Activated CD8-positive, alpha-beta memory T cell treated with anti-CD3 and anti-CD28 coated beads for 48 hours (primary cell): ENCODE data around the gene MLST8.

Experiments used
- DNase-seq, 3 experiments: peaks; one replicate each; pipeline ENCODE4 v3.0.0-alpha.2; 2020; ENCODE audit warnings: low read depth in 2 of 3, low spot score in 2 of 3

The MLST8 gene

DNA sequence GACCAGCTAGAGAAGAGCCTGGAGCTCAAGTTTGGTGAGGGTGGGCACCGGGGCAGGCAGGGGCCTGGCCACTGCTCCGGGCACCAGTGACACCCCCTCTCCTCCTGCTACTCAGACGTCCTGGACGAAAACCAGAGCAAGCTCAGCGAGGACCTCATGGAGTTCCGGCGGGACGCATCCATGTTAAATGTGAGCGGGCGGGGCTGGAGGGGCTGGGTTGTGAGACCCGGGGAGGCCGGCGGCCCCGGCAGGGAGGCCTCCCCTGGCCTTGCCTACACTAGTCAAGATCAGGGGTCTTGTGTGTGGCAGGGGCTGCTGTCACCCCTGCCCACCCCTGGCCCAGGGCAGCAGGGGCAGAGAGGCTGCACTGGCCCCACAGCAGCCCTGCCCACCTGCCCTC is 31.9 kb upstream of the MLST8 start:
- DNase-seq: no peak

DNA sequence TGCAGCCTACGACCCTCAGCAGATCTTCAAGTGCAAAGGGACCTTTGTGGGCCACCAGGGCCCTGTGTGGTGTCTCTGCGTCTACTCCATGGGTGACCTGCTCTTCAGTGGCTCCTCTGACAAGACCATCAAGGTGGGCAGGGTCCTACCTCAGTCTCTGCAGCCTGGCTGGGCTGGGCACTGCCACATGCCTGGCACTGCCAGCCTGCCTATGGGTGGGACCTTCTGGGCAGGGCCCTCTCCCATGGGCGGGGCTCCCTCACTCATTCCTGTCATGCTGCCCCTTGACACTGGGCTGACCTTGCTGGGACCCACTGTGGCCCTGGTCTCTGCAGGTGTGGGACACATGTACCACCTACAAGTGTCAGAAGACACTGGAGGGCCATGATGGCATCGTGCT is 31.3 kb upstream of the MLST8 start:
- no peak for DNase-seq

DNA sequence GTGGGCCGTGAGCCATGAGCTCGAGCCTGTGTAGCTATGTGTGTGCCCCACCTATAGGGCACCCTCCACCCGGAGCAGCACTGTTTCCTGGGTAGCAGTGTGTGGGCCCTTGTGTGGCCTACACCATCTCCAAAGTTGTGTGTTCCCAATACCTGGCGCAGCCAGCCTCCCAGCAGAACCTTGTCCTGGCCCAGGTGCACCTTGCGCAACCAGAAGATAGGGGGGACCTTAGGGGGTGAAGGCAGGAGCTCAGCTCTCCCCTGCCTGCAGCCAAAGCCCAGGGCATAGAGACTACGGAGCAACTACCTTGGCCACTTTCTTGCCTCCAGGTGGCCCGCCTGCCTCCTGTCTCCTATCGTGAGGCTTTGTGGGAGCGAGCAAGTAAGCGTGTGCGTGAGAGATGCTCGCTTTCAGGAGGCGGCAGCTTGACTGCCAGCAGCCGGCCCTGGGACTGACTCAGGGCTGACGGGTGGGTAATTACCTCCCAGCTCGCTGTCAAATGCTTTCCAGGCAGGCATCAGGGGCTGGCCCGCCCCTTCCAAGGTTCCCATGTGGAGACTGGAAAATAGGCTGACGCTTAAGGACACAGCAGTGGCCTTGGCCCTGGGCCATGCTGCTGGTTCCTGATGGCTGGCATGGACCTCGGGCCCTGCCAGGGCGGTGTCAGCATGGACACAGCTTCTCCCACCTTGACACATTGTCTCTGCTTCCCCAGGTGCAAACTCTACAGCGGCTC is 30.7 kb upstream of the MLST8 start:
- no peak for DNase-seq

DNA sequence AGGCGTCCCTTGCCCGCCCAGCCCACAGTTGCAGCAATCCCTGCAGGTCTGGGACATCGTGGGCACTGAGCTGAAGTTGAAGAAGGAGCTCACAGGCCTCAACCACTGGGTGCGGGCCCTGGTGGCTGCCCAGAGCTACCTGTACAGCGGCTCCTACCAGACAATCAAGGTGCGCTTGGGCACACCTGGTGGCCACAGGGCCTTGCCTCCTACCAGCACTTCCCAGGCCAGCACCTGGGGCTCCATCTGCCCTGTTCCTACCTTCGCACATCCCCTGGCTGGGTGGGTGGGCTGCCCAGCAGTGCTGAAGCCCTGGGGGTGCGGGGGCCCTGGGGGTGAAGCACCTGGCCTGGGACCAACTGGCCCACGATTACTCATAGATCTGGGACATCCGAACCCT is 29.8 kb upstream of the MLST8 start:
- no peak for DNase-seq

DNA sequence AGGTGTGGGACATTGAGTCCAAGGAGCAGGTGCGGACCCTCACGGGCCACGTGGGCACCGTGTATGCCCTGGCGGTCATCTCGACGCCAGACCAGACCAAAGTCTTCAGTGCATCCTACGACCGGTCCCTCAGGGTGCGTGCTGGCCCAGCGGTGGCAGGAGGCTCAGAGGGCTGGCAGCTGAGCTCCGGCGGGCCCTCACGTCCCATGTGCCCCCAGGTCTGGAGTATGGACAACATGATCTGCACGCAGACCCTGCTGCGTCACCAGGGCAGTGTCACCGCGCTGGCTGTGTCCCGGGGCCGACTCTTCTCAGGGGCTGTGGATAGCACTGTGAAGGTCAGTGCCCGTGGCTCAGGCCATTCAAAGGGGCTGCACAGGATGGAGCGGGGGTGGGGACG is 29.2 kb upstream of the MLST8 start:
- DNase-seq: no peak

DNA sequence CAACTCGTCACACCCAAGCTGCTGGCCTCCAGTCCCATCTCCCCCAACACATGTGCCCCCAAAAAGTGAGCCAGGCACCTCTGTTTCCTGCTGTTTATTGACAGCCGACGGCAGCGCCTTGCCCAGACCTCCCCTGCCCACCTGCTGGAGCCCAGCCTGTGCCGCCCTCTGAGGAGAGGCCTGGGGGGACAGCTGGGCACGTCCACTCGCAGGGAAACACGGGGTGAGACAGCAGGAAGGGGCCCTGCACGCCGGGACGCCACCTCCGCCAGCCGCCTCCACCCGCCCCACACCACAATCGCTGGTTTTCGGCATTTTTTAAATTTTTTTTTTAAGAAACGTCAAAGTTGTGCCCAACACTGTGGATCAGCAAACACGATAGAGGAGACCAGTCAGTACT is 28.2 kb upstream of the MLST8 start:
- no peak for DNase-seq

DNA sequence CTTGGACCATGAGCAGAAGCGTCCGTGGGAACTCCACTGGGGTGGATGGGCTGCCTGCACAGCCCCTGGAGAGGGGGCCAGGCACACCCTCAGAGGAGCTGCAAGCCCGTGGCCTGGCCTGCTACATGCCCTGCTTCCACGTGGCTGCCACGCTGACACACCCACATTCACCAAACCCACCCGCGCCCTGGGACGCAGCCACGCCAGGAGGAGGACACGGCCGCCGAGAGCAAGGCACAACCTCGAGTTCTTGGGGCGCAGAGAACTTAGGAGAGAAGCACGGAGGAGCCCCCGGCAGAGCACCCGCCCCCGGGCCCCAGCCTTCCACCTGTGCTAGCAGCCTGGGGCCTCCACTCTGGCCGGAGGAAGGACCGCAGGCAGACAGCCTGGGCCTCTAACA is 27.7 kb upstream of the MLST8 start:
- DNase-seq: no peak

DNA sequence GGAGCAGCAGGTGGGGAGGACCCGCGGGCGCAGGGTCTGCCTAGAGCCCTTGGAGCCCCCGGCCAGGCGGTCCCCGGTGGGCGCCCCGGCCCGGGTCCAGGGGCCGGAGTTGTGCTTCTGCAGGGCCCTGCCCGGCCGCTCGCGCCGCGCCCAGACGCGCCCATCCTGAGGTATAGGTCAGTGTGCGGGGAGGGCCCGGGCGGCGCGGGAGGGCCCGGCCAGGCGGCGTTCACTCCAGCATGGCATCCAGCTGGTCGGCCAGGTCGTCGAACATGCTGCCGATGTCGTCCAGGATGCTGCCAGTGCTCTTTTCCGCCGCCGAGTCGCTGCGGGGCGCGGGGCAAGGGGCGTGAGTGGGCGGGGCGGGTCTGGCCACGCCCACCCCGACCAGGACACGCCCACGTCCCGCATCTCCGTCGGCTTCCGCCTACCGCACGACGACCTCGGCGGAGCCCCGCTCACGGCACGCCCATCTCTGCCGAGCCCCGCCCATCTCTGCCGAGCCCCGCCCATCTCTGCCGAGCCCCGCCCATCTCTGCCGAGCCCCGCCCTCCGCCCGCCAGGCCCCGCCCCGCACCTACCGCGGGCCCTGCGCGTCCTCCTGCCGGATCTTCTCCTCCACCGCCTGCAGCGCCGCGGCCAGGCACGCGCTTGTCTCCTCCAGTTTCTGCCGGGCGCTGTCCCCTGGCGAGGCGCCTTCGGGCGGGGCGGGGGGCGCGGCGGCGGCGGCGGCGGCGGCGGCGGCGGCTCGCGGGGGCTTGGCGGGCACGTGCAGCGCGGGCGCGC is 26.7 kb upstream of the MLST8 start:
- DNase-seq: peak in 2 of 3 experiments; percentile 25 to 29

DNA sequence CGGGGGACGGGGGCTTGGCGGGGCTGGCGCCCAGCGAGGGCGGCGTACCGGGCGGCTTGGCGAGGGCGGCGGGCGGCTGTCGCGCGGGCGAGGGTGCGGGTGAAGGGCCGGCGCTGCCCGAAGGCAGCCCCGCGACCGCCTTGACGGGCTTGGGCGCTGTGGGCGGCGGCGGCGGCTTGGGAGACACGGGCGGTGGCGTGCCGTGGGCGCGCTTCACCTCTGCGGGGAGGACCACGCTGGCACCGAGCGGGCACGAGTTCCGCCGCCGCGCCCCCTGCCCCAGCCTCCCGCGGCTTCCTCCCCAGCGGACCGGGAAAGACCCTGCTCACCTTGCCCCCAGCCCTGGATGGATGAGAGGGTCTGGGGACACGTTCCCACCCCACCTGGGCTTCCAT is 26.1 kb upstream of the MLST8 start:
- no peak for DNase-seq

DNA sequence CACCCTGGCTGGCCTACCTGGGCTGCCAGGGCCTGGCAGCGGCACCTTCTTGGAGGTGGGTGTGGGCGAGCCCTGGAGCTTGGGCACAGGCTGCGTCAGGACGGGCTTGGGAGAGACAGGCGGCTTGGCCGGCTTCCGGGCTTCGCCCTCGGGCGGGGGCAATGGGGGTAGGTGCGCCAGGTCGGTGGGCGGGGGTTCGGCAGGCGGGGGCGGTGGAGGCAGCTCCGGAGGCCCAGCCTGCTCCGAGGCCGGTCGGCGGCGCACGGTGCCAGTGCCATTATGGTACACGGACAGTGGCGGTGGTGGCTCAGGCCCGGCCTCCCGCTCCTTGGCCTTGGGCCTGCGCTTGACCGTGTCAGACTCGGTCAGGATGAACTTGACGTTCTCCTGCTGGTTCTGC is 25.7 kb upstream of the MLST8 start:
- no peak for DNase-seq

DNA sequence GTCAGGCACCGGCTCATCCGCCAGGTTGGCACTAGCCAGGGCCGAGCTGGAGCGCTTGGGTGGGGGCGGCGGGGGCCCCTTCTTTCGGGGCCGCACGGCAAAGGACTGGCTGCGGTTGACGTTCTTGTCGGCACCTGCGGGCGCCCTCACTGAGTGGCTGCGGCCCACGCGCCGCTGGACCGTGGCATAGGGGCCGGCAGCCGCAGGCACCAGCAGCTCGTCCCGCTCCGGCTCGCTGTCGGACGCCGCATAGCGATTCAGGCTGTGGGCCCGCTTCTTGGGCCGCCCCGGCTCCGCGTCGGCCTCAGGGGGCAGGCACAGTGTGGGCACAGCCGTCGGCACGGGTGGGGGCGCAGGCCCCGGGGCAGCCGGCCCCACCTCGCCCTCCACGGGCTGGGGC is 24.8 kb upstream of the MLST8 start:
- DNase-seq: no peak

DNA sequence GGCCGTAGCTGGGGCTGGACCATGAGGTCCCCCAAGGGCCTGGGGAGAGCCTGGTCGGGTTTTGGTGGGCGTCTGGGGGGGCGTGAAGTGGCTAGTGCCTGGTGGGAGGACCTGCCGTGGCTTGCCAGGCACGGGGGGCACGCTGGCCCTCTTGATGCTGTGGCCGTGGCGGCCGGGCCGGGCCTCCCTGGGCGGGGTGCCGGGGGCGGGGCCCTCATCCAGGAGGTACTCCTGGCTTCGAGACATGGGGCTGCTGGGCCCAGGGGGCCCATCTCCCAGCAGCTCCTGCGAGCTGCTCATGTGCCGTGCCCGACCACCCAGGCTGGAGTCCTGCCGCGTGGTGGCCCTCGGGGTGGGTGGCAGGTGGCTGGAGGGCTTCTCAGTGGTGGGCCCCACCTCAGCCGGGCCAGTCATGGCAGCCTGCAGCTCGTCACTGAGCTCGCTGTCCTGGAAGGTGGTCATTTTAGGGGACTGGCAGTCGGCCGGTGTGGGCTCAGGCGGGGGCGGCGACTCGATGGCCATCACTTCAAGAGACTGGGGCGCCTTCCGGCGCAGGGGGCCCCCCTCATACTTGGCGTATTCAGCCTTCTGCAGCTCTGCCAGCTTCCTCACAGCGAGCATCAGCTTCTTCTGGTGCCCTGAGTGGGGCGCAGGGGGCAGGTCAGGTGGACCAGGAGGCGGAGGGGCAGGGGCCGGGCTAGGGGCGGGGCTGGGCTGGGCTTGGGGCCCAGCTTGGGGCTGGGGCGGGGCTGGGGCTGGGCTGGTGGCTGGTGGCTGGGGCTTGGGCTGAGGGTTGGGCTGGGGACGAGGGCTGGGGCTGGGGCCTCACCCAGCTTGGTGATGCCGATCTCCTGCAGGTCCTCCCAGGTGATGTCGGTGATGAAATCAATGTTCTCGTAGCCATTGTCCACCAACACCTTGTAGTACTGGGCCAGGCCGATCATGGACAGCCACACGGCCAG is 24.0 kb upstream of the MLST8 start:
- DNase-seq: no peak

DNA sequence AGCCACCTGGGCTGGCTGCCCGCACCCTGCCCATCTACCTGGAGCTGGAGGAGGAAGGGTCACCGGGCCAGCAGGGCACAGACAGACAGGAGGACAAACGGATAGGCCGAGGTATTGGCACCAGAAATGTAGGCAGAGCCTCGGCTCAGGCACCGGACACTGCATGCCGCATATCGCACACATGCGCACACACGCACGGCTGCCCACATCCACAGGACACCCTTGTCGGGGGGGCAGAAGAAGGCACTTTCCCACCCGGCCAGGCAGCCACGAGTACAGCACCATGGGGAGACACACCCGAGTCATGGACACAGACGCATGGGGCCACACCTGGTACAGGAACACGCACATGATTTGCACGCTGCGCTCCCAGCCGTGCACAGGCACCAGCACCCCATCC is 23.3 kb upstream of the MLST8 start:
- no peak for DNase-seq

DNA sequence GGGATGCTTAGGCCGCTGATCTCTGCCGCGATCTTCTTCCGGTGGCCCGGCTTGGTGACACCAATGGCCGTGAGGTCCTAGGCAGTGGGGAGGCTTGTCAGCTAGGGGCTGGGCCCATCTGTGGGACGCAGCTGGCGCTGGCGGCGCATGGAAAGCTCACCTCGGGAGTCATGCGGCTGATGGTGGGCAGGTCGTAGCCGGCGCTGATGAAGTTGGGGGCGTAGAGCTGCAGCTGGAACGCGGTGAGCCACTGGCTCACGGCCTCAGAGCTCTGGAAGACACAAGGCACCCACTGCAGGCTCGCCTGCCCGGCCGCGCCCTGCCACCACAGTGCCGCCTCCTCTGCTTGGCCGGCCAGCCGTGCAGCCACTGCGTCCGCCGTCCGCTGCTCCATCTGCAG is 21.6 kb upstream of the MLST8 start:
- no peak for DNase-seq

DNA sequence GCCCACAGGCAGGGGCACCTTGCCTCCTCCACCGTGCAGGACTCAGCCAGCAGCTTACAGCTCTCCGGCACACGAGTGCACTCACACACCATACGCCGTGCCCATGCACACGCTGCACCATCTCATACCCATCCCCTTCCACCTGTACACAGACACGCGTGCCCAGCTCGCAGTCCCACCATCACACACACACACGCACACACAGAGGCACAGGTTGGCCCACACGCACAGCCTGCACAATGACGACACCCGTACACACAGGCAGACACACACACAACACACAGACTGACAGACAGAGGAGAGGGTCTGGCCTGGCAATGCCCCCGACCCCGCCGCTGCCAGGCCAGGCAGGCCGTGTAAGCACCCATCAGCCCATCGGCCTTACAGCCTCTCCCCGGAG is 20.9 kb upstream of the MLST8 start:
- DNase-seq: no peak

DNA sequence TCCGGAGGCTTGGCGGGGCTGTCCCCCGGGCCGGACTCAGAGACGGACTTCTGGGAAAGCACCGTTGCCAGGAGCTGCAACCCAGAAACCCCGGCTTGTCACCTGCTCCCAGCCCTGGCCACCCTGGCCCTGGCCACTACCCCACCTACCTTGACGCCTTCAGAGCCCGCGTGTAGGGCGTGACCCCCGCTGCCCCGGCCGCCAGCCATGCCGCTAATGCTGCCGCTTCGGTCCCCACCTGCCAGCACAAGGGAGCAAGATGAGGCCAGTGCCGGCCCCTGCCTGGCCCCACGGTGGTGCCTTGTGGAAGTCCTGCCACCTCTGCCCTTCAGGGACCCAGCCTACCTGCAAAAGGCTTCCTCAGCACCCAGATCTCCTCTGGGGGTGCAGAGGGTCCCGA is 20.3 kb upstream of the MLST8 start:
- DNase-seq: no peak

DNA sequence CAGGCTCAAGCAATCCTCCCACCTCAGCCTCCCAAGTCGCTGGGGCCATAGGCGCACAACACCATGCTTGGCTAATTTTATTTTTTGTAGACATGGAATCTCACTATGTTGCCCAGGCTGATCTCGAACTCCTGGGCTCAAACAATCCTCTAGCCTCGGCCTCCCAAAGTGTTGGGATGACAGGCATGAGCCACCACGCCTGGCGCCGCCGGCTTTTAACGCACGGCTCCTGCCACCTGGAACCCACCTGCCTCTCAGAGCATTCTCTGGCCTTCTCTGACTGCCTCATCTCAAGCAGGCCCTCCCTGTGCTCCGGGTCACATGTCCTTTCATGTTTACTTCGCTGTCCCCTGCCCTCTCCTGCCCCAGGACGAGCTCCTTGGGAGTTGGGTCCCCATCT is 19.2 kb upstream of the MLST8 start:
- DNase-seq: no peak

DNA sequence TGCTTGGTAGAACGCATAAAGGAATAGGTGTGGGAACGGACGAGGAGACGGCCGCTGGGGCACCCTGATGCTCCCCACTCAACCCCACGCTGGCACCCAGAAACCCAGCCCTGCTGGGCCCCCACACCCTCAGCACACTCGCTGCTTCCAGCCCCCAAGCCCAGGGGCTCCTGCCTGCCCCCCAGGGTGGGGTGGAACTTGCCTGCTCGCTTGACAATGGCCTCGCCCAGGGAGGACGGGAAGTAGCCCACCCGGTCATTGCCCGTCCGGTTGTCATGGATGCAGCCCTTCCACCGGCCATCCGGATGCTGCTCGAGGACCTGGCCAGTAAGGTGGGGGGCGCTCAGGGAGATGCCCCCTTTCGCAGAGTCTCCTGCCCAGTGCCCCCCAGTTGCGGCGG is 18.7 kb upstream of the MLST8 start:
- no peak for DNase-seq

DNA sequence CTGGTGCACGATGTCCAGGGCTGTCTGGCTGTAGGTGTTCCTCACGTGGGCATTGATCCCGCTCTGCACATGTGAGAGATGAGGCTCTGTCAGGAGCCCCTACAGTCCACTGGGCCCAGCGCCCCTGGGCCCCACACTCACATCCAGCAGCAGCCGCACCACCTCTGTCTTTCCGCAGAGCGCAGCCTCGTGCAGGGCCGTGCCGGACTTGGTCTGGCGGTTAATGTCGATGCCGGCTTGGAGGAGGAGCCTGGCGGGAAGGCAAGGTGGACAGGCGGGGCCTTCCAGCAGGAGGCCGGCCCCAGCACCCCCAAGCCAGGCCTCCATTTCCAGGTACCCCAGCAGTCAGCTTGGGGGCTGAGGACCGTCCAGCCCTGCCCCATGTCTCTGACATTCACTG is 18.0 kb upstream of the MLST8 start:
- no peak for DNase-seq

DNA sequence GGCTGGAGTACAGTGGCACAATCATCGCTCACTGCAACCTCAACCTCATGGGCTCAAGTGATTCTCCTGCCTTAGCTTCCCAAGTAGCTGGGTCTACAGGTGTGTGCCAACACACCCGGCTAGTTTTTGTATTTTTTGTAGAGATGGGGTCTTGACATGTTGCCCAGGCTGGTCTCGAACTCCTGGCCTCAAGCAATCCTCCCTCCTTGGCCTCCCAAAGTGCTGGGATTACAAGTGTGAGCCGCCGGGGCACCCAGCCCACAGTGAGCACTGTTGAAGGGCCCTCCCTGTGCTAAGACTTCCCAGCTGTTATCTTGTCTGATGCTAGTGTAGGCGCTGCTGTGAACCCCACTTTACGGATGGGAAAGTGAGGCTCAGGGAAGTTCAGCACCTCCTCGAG is 16.9 kb upstream of the MLST8 start:
- DNase-seq: no peak

DNA sequence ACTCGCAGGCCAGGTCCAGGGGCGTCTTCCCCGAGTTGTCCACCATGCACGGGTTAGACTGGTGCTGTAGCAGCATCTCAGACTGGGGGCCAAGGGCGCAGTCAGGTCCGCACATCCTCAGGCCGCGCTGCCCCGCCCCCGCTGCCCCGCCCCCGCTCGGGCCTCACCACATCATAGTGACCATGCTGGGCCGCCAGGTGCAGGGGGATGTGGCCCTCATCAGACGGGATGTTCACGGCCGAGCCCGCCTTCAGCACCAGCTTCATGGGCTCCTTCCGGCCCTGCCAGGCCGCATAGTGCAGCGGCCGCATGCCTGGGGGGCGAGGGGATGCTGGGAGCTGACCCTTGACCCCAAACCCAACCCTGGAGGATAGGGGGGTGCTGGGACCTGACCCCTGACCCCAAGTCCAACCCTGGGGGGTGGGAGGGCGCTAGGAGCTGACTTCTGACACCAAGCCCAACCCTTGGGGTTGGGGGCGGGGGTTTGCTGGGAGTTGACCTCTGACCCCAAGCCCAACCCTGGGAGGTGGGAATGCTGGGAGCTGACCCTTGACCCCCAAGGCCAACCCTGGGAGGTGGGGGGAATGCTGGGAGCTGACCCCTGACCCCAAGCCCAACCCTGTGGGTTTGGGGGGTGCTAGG is 15.9 kb upstream of the MLST8 start:
- DNase-seq: no peak
